NB4 (cell line): Measurements from ENCODE around the gene MMP2.

Source experiments
- DNase-seq: peaks from one replicate; pipeline ENCODE4 v3.0.0; 2010; ENCODE audit warnings: low read depth
- H3K4me3 ChIP-seq: one replicate; pipeline ENCODE4 v1.5.1; 2011; ENCODE audit warnings: mild to moderate bottlenecking, low read depth, low read length, moderate library complexity
- MYC ChIP-seq: IDR thresholded peaks from 2 replicates; pipeline ENCODE4 v1.6.1; 2011; ENCODE audit warnings: low read depth, low read length
- POLR2A ChIP-seq: IDR thresholded peaks from 2 replicates; pipeline ENCODE4 v1.6.1; 2011; ENCODE audit warnings: mild to moderate bottlenecking; ENCODE audit not compliant: insufficient read length; ENCODE audit errors: extremely low read depth
- TF ChIP-seq, protein P1 (sequence below): IDR thresholded peaks from 2 replicates; pipeline ENCODE4 v1.6.1; 2011; ENCODE audit warnings: low read depth, low read length
- TF ChIP-seq, protein P2 (sequence below): IDR thresholded peaks from one replicate; pipeline ENCODE4 v1.5.1; 2012; ENCODE audit warnings: low read depth, low read length

The MMP2 gene

DNA sequence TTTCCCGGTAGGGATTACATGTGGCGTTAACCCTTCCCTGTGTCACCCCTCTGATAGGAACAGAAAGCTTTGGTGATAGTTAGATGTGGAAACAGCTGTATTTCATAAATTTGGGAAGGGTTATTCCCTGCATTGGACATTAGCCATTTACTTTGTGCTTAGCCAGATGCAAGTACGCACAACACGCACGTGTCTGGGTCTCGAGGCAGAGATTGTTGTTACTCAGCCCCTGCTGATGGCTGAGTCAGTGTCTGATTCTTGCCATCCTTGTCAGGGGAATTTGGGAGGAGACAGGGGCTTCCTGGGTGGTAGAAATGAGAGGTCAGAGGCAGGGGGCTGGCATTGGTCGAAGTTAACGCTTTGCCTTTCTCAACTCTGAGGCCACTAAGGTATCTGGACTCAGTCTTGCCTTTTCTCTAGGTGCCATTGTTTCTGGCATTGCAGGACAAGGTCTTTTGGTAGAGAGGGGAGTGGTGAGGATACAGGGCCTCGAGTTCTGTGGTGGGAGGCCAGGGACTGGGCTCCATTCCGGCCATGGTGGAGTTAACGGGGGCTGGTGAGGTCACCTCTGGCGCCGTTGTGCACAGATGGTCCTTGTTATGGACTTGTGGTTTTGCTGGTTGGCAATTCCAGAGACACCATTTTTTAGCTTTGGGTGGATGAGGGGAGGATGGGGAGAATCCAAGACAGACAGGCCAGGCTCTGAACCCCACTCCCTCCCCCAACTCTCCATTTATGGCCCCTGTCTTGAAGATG is 8.2 kb downstream of the MMP2 start:
- no peak for DNase-seq
- TF ChIP-seq, protein P1, sequence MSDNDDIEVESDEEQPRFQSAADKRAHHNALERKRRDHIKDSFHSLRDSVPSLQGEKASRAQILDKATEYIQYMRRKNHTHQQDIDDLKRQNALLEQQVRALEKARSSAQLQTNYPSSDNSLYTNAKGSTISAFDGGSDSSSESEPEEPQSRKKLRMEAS, result no peak
- TF ChIP-seq, protein P2, sequence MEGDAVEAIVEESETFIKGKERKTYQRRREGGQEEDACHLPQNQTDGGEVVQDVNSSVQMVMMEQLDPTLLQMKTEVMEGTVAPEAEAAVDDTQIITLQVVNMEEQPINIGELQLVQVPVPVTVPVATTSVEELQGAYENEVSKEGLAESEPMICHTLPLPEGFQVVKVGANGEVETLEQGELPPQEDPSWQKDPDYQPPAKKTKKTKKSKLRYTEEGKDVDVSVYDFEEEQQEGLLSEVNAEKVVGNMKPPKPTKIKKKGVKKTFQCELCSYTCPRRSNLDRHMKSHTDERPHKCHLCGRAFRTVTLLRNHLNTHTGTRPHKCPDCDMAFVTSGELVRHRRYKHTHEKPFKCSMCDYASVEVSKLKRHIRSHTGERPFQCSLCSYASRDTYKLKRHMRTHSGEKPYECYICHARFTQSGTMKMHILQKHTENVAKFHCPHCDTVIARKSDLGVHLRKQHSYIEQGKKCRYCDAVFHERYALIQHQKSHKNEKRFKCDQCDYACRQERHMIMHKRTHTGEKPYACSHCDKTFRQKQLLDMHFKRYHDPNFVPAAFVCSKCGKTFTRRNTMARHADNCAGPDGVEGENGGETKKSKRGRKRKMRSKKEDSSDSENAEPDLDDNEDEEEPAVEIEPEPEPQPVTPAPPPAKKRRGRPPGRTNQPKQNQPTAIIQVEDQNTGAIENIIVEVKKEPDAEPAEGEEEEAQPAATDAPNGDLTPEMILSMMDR, result no peak
- H3K4me3 ChIP-seq, result no peak overlapping the region

DNA sequence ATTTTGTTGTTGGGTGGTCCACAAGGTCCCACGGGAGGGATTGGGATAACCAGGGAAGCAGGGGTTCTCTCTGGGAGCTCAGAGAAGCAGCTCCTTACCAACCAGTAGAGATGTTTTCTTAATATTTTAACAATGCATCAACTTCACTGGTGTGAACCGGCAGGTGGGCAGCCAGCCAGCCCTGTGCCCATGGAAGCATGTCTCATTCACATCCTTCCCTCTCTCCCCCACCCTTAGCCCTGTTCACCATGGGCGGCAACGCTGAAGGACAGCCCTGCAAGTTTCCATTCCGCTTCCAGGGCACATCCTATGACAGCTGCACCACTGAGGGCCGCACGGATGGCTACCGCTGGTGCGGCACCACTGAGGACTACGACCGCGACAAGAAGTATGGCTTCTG is 9.3 kb downstream of the MMP2 start:
- no peak for TF ChIP-seq POLR2A
- no peak for TF ChIP-seq MYC
- TF ChIP-seq, protein P1, result no peak
- TF ChIP-seq, protein P2, result no peak
- DNase-seq, result no peak

DNA sequence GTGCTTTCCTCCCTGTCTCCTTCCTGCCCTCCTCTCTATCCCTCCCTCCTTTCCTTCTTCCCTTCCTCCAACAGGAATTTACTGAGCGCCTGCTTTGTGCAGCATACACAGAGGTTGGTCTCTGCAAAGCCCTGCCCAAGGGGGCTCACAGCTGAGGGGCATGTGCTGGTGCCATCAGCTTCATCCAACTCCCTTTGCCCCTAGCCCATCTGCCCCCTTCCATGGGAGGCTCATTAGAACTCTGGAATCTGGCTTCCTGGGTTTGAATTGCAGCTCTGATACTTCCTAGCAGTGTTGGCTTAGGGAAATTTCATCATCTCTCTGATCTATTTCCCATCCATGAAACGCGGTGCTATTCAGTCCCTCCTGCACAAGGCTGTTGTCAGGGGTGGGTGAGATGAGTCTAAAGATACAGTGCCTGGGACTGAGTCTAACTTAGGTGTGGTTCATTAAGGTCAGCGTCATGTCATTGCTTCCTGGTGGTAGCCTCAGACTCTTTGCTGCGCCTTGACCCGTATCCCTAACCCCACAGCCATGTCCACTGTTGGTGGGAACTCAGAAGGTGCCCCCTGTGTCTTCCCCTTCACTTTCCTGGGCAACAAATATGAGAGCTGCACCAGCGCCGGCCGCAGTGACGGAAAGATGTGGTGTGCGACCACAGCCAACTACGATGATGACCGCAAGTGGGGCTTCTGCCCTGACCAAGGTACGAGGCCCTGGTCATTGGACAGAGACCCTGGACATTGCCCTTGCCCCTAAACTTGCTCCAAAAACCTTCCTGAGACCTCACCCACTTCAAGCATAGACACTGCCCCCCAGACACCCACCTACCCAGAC is 10.3 kb downstream of the MMP2 start:
- no peak overlapping the region for H3K4me3 ChIP-seq
- no peak for DNase-seq
- TF ChIP-seq, protein P2, result no peak

More for the DNA sequence above, 9.3 kb downstream of the MMP2 start:
- no peak overlapping the region for H3K4me3 ChIP-seq

DNA sequence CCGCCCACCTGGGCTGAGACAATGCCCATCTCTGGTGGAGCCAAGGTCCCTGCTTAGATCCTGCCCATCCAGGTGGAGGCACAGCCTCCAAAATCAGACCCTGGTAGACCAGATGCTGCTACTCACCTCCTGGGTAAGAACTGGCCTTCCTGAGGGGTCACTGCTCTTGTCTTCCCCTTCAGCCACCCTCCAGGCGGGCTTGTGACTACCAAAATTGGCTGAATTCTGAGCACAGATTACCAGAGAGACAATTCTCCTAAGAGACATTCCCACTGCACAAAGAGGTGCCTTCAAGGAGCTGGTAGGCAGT is 10.9 kb downstream of the MMP2 start:
- no peak overlapping the region for H3K4me3 ChIP-seq
- no peak for TF ChIP-seq MYC
- DNase-seq, result no peak

DNA sequence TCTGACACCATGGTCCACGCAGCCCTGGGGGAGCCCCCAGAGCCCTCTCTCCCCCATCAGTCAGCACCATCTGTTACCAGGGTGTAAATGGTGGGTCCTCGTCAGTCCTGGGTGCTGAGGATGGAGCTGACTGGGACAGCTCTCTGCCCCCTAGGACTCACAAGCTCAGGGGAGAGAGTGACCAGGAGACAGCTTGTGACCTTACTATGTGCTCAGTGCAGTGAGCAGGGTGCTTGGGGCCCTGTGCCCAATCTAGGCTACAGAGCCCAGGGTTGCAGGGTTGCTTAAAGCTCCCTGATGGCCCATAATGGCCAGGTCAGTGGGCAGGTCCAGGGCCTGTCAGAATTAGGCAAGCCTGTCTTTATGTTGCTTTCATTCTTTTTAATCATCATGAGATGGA is 11.3 kb downstream of the MMP2 start:
- TF ChIP-seq POLR2A (no peak), MYC (no peak)
- TF ChIP-seq, protein P1, result no peak
- TF ChIP-seq, protein P2, result no peak
- H3K4me3 ChIP-seq, result no peak overlapping the region
- DNase-seq, result no peak

DNA sequence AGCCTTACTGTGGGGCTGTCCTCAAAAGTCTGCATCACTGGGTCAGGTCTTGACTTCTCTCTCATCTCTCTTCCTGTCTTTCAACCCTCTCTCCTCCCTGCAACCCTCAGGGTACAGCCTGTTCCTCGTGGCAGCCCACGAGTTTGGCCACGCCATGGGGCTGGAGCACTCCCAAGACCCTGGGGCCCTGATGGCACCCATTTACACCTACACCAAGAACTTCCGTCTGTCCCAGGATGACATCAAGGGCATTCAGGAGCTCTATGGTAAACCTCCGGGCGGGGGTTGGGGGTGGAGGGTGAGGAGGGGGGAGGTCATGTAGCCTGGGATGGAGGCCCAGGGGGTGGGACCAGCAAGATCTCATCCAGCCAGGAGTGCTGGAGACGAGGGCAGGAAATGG is 12.7 kb downstream of the MMP2 start:
- no peak overlapping the region for H3K4me3 ChIP-seq
- DNase-seq, result no peak
- TF ChIP-seq, protein P2, result no peak
- TF ChIP-seq, protein P1, result no peak
- TF ChIP-seq POLR2A (no peak), MYC (no peak)
